Measurements from ENCODE around the gene KRTAP22-2.

- no peak for TF ChIP-seq POLR2A (IDR thresholded peaks at IDR 0.05; ENCODE audit: low read depth, low read length)
- no peak for TF ChIP-seq POLR2AphosphoS5 (IDR thresholded peaks at IDR 0.05; ENCODE audit: insufficient read depth, low read depth, low read length)
- TF ChIP-seq CTCF (IDR thresholded peaks at IDR 0.05; ENCODE audit: extremely low read depth in 1 of 2, insufficient read depth in 1 of 2, low read depth in 1 of 2, low read length in 2 of 2): no peak
- TF ChIP-seq EZH2 (IDR thresholded peaks at IDR 0.05; ENCODE audit: borderline replicate concordance, low read depth, low read length, severe bottlenecking): no peak
- no peak for TF ChIP-seq MAX (IDR thresholded peaks at IDR 0.05; ENCODE audit: insufficient read depth, insufficient read length)
- TF ChIP-seq MYC (IDR thresholded peaks at IDR 0.05; ENCODE audit: low read depth, low read length): no peak
- no peak for TF ChIP-seq FOS (IDR thresholded peaks at IDR 0.05; ENCODE audit: borderline replicate concordance, insufficient read depth, low read length)
Measured at GRCh38 chr21:30620080-30620479, 29.9 kb upstream of the KRTAP22-2 start.
